ENCODE results near the gene SORD. TPM values are rescaled to one million over a fixed set of nuclear protein-coding genes. Genes with fewer than 3 reads are reported as not detected.
"Not testable (repeated sequence)": the region's sequence is repeated elsewhere in the genome, so short reads cannot be mapped to it uniquely, and the experiment has no call there.

The SORD gene
- 10 to 100 TPM; 10.6 to 14.5 TPM for total RNA-seq
- long read RNA-seq, full-length matches to known transcripts: 27 of 31 reads
- long read RNA-seq, partial matches to known transcripts: 2 of 31 reads
- long read RNA-seq, other reads (novel, unspliced or antisense): 2 of 31 reads

DNA sequence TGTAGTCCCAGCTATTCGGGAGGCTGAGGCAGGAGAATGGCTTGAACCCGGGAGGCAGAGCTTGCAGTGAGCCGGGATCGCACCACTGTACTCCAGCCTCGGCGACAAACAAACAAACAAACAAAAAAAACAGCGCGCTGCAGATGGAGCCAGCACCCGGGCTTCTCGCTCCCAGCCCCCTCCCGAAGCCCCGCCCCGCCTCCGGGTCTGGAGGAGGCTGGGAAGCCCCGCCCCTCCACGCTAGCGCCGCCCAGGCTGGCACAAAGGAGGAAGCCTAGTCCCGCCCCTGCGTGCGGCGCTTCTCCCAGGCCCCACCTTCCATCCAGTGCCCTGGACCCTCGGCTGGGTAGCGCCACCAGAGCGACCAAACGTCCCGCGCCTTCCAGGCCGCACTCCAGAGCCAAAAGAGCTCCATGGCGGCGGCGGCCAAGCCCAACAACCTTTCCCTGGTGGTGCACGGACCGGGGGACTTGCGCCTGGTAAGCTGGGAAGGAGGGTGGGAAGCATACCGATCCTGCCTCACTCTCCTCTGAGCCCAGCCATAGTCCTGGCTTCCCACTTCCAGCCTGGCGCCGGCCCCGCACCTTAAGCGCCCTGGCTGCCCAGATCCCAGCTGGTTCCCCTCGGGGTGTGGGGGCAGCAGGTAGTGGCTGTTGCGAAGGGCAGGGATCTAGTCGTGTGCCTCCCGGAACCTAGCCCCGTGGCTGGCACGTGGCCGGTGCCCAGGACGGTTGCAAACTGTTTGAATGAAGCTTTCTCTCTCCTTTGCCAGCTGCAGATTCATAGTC is at the start of gene SORD:
SORD (plus strand) TSS at position 325 of the 788 bp plus-strand sequence; CDS start at position 414, 89 bp downstream.
- ATAC-seq (peak; percentile 99 to 100), DNase-seq (peak; percentile 96)
- intact Hi-C loops (cut with DNase I): no loop called here

DNA sequence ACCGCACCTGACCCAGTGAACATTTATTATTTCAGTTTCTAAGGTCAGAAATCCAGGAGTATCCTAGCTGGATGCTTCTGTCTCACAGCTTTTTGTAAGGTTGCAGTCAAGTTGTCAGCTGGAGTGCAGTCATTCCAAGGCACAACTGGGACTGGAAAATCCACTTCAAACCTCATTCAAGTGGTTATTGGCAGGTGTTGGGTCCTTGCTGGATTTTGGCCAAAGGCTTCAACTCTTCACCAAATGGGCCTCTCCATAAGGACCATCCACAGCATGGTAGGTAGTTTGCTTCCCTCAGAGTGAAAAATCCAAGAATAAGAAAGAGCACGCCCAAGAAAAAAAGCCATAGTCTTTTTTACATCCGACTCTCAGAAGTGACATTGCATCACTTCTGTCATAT is 46.8 kb upstream of the SORD start:
- DNase-seq; ATAC-seq; intact Hi-C loops (cut with DNase I): not testable (repeated sequence)

DNA sequence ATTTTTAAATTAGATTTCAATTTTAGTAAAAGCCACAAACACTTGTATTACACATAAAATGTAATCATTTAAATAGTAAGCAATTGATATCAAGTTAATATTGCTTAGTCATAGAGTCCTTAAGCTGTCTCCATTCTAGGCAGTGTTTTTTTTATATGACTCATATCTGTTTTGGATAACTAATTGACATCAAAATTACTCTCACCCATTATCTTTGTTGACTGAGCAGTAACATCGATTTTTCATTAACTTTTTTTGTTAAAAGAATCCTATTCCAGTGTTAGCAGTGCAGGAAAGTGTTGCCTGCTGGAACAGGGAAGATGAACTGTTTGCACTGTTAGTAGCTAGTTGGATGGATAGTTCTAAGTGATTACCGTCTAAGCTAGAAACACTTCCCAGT is 45.2 kb upstream of the SORD start:
- intact Hi-C loops (cut with DNase I); ATAC-seq: not testable (repeated sequence)

DNA sequence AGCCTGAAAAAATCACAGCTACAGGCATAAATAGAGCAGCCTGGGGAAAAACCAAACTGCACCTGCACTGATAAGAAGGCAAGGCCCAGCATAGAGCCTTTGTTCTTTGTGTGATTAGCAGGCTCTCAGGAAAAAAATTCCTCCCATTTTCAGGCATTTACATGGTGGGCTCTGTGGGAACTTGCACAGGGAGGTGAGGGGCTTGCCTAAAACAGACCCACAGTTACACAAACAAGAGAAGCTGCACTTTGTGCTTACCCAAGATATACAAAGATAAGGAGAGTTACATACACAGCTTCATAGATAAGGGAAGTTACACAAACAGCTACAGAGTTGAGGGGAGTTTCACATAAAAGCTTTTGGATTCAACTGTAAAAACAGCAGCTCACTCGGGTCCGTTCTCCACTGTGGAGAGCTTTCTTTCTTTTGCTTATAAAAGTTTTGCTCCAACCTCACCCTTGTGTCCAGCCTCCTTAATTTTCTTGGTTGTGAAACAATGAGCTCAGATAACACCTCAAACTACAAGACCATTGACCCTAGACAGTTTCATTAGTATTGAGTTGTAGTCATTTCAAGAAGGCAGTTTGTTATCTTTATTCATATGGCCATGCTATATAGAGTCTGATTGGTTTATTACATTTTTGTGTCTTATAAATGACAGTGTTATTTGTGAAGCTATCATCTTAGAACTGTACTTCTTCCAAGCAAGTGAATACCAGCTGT is 43.2 kb upstream of the SORD start:
- not testable (repeated sequence) for DNase-seq, ATAC-seq
- intact Hi-C loops (cut with DNase I): loop anchor here in 1 of 2 donors (5.0 kb wide), 1 partner anchor 48 kb away; no protein-coding TSS in a partner anchor

More for the DNA sequence above, 45.2 kb upstream of the SORD start:
- DNase-seq: not testable (repeated sequence)

DNA sequence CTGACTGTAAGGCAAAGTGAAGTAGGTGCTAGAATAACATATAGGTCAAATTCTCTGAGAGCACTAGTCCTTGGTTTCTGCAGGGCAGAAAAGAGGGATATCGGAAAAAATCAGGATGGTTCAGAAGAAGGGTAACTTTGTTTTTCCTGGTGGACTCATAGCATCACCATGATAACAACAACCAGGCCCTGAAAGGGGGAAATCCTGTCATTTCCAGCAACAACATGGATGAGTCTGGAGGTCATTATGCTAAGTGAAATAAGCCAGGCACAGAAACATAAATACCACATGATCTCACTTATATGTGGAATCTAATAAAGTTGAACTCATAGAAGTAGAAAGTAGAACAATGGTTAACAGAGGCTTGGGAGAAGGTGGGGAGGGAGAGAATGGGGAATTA is 38.9 kb upstream of the SORD start:
- intact Hi-C loops (cut with DNase I): loop anchor here in 1 of 2 donors (5.0 kb wide), 1 partner anchor 43 kb away; no protein-coding TSS in a partner anchor
- not testable (repeated sequence) for ATAC-seq, DNase-seq

DNA sequence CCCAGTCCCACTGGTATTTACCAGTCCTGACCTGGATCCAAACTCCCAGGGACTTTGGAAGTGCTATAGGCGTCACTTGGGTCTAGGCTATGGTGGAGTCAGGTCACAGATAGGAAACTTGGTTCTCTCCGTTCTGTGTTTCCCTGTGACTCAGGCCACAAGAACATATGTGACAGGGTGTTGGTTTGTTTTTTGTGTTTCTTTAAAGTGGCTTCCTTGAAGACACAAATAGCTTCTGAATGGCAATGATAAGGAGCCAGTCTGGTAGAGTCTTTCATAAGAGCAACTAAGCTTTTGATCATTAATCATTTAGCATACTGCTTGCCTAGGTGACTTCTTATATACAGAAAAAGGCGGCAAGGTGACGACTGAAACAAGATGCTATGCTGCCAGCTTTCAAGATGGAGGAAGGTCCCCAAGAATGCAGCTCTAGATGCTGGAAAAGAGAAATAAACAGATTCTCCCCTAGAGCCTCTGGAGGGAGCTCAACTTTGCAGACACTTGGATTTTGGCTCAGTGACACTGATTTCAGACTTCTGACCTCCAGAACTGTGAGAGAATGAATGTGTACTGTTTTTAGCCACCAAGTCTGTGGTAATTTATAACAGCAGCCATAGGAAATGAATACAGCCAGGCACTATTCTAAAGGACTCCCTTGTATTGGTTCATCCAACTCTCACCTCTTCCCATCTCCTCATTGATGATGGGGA is 36.5 kb upstream of the SORD start:
- DNase-seq; ATAC-seq; intact Hi-C loops (cut with DNase I): not testable (repeated sequence)

DNA sequence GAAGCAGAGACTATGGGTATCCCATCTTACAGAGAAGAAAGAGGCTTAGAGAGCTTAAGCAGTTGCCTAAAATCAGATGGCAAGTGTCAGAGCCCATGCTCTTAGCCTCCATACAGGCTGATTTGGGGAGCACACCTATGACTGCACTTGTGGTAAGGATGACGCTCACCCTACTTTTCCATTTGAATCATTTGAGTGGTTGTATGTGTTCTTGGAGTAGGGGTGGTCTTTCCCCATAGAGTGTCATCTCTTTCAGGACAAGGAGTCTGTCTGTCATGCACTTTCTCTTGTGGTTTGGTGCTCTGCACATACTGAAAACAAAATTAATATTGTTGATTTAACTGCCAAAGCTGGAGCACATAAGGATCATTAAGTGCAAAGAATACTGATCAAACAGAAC is 35.3 kb upstream of the SORD start:
- DNase-seq; ATAC-seq; intact Hi-C loops (cut with DNase I): not testable (repeated sequence)

DNA sequence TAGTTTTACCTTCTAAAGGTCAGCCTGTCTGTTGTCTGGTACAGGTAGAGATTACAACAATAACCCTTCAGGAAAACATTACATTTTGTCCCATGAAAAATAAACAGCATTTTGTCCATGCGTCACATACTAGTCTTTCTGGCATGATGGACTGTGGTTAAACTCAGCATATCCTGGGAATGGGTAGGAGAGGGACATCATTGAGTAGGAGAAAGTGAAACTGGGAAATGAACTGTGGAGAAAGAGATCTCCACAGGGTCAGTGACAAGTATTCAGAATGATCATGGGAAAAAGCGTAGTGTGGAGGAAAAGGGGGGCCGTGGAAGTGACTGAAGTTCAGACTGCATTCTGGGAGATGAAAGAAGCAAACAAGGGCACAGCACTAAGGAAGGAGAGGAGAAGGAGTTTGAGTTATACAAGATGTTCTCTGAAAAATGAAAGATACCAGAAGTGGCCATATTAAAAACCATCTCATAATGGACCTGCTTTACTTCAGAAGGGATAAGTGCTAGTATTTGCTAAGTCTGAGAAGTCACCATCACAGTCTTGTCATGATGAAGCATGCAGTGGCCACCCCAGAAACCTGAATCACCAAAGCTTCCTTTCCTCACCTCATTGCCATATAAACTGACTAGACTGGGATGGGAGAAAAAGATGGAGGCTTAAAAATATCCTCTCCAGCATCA is 34.7 kb upstream of the SORD start:
- ATAC-seq; intact Hi-C loops (cut with DNase I); DNase-seq: not testable (repeated sequence)

DNA sequence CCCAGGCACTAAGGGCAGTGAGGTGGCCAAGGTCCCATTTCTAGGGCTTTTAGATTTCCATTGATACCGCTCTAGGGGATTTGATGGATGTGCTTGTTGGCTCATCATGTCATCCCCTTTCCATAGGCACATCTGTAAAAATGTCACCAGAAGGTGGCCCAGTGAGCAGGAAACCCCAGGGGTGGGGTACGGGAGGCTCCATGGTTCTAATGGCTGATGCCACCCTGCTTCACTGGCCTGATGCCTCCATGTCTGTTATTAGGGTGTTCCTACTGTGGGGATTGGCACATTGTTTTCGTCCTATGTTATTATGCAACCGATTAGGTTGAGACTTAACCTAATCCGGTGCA is 34.1 kb upstream of the SORD start:
- DNase-seq; ATAC-seq; intact Hi-C loops (cut with DNase I): not testable (repeated sequence)

DNA sequence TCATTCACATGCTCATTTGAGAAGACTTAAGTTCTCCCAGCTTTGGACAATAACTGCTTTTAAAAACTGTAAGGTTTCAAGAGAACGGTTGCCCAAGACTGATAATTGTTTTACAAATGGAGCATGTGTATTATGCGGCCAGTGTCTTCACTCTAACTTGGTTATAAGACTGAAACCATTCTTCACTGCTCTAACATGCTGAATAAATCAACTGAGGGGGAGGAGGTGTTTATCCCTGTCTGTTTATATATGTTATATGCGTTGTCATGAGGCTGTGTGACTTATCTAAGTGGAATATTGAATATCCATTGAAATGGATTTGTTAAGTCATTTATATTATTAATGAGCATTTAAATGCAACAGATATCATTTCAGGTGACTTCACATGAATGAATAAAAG is 25.4 kb upstream of the SORD start:
- intact Hi-C loops (cut with DNase I); ATAC-seq; DNase-seq: not testable (repeated sequence)

DNA sequence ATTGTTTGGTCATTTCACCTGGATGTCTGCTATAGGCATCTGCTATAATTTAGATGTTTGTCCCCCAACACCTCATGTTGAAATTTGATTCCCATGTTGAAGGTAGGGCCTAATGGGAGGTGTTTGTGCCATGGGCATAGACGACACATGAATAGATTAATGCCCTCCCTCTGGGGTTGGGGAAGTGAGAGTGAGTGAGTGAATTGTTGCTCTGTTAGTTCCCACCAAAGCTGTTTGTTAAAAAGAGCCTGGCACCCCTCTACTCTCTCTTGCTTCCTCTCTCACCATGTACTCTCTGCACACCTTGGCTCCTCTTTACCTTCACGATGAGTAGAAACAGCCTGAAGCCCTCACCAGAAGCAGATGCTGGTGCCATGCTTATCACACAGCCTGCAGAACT is 23.9 kb upstream of the SORD start:
- DNase-seq: no peak
- intact Hi-C loops (cut with DNase I): no loop called here
- ATAC-seq: no peak

DNA sequence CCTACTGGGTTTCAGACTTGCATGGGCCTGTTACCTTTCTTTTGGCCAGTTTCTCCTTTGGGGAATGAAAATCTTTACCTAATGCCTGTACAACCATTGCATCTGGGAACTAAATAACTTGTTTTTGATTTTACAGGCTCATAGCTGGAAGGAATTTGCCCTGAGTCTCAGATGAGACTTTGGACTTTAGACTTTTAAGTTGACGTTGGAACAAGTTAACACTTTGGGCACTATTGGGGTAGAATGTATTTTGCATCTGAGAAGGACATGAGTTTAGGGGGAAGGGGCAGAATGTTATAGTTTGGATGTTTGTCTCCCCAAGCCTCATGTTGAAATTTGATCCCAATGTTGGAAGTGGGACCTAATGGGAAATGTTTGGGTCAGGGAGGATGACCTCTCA is 21.8 kb upstream of the SORD start:
- intact Hi-C loops (cut with DNase I); DNase-seq; ATAC-seq: not testable (repeated sequence)

DNA sequence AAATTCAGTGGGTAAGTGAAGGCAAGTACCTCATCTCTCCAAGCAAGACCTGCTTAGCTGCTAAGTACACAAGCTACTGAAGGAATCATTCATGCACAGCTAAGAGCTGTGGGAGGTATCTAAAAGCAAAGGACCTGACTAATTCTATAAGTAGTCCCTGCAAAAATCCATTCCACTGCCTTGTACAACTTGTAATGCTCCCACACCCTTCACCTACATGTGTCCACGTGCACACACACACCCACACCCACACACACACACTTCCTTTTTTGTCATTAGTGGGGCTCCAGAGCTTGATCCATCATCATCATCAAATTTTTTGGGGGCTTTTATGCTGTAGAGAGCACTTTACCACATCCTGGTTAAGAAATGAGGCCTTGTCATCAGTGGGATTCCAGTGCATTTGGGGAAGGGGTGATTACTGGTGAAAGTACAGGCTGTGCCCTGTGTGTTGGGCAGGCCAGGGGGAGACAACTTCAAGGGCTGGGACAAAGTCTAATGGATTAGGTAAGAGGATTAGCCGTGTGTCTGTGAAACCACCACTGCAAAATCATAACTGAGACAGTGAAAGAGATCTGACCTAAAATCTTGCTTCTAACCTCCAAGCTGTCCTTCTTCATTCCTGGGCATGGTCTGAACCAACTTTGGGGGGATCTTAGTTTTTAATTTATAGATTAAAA is 19.1 kb upstream of the SORD start:
- DNase-seq; intact Hi-C loops (cut with DNase I); ATAC-seq: not testable (repeated sequence)

DNA sequence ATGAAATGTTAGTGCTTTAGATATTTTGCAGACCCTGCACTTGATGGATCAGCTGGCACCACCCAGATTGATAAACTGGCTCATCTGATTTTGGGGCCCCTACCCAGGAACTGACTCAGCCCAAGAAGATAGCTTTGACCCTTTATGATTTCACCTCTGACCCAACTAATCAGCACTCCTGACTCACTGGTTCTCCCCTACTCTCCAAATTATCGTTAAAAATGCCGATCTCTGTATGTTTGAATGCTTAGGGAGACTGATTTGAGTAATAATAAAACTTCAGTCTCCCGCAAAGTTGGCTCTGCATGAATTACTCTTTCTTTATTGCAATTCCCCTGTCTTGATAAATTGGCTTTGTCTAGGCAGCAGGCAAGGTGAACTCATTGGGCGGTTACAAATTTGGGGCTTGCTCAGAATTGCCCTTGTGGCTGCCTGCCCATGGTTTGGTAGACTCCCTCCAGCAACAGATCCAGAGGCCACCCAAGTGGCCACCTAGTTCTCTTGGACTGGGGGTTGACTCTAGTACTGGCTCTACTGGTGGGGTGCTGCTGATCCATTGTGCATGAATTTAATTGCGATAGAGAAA is 18.3 kb upstream of the SORD start:
- intact Hi-C loops (cut with DNase I); ATAC-seq; DNase-seq: not testable (repeated sequence)

DNA sequence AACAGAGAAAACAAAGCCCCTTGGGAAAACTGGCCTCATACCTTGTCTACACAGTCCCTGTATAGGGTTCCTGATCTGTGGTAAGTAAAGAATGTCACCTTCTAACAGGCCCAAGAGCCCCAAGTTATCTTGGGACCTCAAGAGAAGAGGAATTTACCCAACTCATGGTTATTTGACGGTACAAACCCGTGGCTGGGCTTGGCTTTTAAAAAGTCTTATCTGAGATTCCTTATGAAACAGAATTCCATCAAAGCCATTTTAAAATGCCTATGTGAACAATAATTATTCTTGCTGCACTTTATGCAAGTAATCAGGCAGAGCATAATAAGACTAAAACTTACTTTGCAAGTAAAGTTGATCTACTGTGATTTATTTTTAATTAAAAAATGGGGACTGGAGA is 13.9 kb upstream of the SORD start:
- DNase-seq (no peak), ATAC-seq (no peak)
- intact Hi-C loops (cut with DNase I): no loop called here

DNA sequence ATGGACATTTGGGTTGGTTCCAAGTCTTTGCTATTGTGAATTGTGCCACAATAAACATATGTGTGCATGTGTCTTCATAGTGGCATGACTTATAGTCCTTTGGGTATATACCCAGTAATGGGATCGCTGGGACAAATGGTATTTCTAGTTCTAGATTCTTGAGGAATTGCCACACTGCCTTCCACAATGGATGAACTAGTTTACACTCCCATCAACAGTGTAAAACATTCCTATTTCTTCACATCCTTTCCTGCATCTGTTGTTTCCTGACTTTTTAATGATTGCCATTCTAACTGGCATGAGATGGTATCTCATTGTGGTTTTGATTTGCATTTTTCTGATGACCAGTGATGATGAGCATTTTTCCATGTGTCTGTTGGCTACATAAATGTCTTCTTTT is 7.9 kb upstream of the SORD start:
- DNase-seq; intact Hi-C loops (cut with DNase I); ATAC-seq: not testable (repeated sequence)

DNA sequence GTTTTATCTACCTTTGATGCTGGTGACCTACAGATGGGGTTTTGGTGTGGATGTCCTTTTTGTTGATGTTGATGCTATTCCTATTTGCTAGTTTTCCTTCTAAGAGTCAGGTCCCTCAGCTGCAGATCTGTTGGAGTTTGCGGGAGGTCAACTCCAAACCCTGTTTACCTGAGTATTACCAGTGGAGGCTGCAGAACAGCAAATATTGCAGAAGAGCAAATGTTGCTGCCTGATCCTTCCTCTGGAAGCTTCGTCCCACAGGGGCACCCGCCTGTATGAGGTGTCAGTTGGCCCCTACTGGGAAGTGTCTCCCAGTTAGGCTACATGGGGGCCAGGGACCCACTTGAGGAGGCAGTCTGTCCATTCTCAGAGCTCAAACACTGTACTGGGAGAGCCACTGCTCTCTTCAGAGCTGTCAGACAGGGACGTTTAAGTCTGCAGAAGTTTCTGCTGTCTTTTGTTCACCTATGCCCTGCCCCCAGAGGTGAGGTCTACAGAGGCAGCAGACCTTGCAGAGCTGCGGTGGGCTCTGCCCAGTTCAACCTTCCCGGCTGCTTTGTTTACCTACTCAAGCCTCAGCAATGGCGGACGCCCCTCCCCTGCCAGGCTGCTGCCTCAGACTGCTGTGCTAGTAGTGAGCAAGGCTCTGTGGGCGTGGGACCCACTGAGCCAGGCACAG is 2.6 kb upstream of the SORD start:
- intact Hi-C loops (cut with DNase I); DNase-seq; ATAC-seq: not testable (repeated sequence)

Measured in left cardiac atrium (tissue), 4 donors.